GM12878 (cell line): ENCODE data around the gene BCR.

Source experiments
- EP300 ChIP-seq, 2 experiments: fragments of 150-350 bp in 1 of 2; IDR thresholded peaks; 2 replicates each; pipeline ENCODE4 v1.6.1; 2011 to 2012; ENCODE audit warnings: low read depth in 2 of 2, low read length in 2 of 2, borderline replicate concordance in 1 of 2, improper control_type of control experiment in 1 of 2, inconsistent platforms in 1 of 2; ENCODE audit not compliant: control insufficient read depth in 1 of 2
- EZH2 ChIP-seq: IDR thresholded peaks from 2 replicates; pipeline ENCODE4 v1.6.1; 2012; ENCODE audit warnings: low read depth, mild to moderate bottlenecking, control low read depth, inconsistent platforms, low read length, borderline replicate concordance; ENCODE audit not compliant: control insufficient read depth
- HDAC6 ChIP-seq: fragments of 200-600 bp; sonication (generic); IDR thresholded peaks from one replicate; pipeline ENCODE4 v1.8.0; 2017; ENCODE audit warnings: antibody characterized with exemption; ENCODE audit not compliant: unreplicated experiment
- SPI1 ChIP-seq: IDR thresholded peaks from 2 replicates; pipeline ENCODE4 v1.6.1; 2011; ENCODE audit warnings: low read depth, mild to moderate bottlenecking, low read length, moderate library complexity, borderline replicate concordance; ENCODE audit not compliant: insufficient read depth
- TF ChIP-seq, protein P1 (sequence below): fragments of 450-650 bp; IDR thresholded peaks from 2 replicates; pipeline ENCODE4 v1.6.1; 2016; ENCODE audit warnings: mild to moderate bottlenecking
- TF ChIP-seq, protein P2 (sequence below): IDR thresholded peaks from 2 replicates; pipeline ENCODE4 v1.6.1; 2012; ENCODE audit warnings: low read depth, low read length, improper control_type of control experiment
- TF ChIP-seq, protein P3 (sequence below), 3 experiments: IDR thresholded peaks in 2 of 3; conservative IDR thresholded peaks in 1 of 3; 2 replicates each; pipeline ENCODE4 v1.5.1; 2011; ENCODE audit warnings: low read depth in 3 of 3, low read length in 3 of 3, mild to moderate bottlenecking in 3 of 3, control low read depth in 2 of 3, moderate library complexity in 2 of 3, inconsistent platforms in 1 of 3, mixed read lengths in 1 of 3; ENCODE audit not compliant: control insufficient read depth in 2 of 3, insufficient read depth in 1 of 3; ENCODE audit errors: extremely low read depth in 1 of 3

DNA sequence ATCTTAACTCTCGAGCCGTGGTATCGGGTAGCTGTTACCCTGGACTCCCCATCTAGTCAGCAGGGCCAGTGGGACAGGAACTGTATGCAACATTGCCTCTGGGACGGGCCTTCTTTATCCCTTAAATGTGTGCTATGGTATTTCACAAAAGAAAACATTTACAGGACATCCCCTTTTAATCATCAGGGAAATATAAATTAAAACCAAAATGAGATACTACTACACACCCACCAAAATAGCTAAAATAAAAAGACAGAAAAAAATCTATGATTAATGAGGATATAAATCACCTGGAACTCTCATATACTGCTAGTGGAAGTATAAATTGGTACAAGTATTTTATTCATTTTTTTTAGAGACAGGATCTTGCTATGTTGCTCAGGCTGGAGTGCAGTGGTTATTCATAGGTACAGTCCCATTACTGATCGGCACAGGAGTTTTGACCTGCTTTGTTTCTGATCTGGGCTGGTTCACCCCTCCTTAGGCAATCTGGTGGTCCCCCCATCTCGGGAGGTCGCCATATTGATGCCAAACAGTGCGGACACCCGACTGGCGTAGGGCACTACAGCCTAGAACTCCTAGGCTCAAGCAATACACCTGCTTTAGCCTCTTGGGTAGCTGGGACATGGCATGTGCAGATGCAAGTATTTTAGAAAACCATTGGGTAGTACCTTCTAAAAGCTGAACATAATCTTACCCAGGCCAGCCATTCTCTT is 47.8 kb upstream of the BCR start:
- TF ChIP-seq EZH2 (no peak), SPI1 (no peak), HDAC6 (no peak), EP300 (IDR thresholded peaks at IDR 0.05; ENCODE audit: borderline replicate concordance in 1 of 2, control insufficient read depth in 1 of 2, low read depth in 2 of 2, low read length in 2 of 2) (no peak)
- TF ChIP-seq, protein P1, sequence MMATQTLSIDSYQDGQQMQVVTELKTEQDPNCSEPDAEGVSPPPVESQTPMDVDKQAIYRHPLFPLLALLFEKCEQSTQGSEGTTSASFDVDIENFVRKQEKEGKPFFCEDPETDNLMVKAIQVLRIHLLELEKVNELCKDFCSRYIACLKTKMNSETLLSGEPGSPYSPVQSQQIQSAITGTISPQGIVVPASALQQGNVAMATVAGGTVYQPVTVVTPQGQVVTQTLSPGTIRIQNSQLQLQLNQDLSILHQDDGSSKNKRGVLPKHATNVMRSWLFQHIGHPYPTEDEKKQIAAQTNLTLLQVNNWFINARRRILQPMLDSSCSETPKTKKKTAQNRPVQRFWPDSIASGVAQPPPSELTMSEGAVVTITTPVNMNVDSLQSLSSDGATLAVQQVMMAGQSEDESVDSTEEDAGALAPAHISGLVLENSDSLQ, result no peak
- TF ChIP-seq, protein P2, sequence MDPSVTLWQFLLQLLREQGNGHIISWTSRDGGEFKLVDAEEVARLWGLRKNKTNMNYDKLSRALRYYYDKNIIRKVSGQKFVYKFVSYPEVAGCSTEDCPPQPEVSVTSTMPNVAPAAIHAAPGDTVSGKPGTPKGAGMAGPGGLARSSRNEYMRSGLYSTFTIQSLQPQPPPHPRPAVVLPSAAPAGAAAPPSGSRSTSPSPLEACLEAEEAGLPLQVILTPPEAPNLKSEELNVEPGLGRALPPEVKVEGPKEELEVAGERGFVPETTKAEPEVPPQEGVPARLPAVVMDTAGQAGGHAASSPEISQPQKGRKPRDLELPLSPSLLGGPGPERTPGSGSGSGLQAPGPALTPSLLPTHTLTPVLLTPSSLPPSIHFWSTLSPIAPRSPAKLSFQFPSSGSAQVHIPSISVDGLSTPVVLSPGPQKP, result no peak
- TF ChIP-seq, protein P3, sequence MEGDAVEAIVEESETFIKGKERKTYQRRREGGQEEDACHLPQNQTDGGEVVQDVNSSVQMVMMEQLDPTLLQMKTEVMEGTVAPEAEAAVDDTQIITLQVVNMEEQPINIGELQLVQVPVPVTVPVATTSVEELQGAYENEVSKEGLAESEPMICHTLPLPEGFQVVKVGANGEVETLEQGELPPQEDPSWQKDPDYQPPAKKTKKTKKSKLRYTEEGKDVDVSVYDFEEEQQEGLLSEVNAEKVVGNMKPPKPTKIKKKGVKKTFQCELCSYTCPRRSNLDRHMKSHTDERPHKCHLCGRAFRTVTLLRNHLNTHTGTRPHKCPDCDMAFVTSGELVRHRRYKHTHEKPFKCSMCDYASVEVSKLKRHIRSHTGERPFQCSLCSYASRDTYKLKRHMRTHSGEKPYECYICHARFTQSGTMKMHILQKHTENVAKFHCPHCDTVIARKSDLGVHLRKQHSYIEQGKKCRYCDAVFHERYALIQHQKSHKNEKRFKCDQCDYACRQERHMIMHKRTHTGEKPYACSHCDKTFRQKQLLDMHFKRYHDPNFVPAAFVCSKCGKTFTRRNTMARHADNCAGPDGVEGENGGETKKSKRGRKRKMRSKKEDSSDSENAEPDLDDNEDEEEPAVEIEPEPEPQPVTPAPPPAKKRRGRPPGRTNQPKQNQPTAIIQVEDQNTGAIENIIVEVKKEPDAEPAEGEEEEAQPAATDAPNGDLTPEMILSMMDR (IDR thresholded peaks at IDR 0.05 in 2 of 3, conservative IDR thresholded peaks at IDR 0.05 in 1 of 3; ENCODE audit: control insufficient read depth in 2 of 3, extremely low read depth in 1 of 3, insufficient read depth in 1 of 3, low read depth in 3 of 3, low read length in 3 of 3), result no peak
